ENCODE data around the gene FES. TPM values are rescaled to one million over a fixed set of nuclear protein-coding genes. Genes with fewer than 3 reads are reported as not detected.

The FES gene
- polyA plus RNA-seq, 1 experiment = 5.5 TPM

GRCh38 chr15:90875549-90875981, 8.7 kb upstream of the FES start:
- ChIA-PET CTCF (interaction anchor here (1.2 kb wide), 1 partner anchor 10 kb away, joined by 4 read pairs; no protein-coding TSS in a partner anchor), POLR2A (no interaction called here)
- Histone ChIP-seq H3K9me3 (ENCODE audit: control insufficient read depth, insufficient read depth, low read length) (no peaks in the 10 kb centered on the region; the same call in 1 of the 2 replicates), H3K27me3 (ENCODE audit: control insufficient read depth, insufficient read depth, low read length) (no peaks in the 10 kb centered on the region), H3K27ac (ENCODE audit: low read depth, low read length) (no peak overlapping the region), H3K4me3 (ENCODE audit: low read depth, low read length) (no peak overlapping the region)
- TF ChIP-seq, protein P1, sequence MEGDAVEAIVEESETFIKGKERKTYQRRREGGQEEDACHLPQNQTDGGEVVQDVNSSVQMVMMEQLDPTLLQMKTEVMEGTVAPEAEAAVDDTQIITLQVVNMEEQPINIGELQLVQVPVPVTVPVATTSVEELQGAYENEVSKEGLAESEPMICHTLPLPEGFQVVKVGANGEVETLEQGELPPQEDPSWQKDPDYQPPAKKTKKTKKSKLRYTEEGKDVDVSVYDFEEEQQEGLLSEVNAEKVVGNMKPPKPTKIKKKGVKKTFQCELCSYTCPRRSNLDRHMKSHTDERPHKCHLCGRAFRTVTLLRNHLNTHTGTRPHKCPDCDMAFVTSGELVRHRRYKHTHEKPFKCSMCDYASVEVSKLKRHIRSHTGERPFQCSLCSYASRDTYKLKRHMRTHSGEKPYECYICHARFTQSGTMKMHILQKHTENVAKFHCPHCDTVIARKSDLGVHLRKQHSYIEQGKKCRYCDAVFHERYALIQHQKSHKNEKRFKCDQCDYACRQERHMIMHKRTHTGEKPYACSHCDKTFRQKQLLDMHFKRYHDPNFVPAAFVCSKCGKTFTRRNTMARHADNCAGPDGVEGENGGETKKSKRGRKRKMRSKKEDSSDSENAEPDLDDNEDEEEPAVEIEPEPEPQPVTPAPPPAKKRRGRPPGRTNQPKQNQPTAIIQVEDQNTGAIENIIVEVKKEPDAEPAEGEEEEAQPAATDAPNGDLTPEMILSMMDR (IDR thresholded peaks at IDR 0.05; ENCODE audit: low read depth, low read length) = no peak
- DNase-seq (ENCODE audit: low read depth, low spot score) = no peak

DNA sequence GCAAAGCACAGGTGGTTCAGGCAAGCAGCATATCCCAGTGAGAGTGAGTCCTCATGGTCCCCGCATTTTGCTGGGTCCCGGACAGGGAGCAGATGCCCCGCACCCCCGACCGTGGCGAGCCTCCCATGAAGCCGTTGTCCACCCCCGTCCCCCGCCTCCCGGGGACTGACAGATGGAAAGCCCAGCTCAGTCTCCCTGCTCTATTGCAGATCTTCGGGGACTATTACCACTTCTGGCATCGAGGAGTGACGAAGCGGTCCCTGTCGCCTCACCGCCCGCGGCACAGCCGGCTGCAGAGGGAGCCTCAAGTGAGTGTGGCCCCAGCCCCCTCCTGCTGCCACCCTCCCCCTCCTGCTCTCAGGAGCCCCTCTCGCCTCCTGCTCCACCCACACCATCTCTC, 8.3 kb upstream of the FES start:
- no peak for DNase-seq (ENCODE audit: low read depth, low spot score)
- no peaks in the 10 kb centered on the region for H3K27me3 ChIP-seq (ENCODE audit: control insufficient read depth, insufficient read depth, low read length)
- TF ChIP-seq, protein P1 (IDR thresholded peaks at IDR 0.05; ENCODE audit: low read depth, low read length) = no peak
- ChIA-PET CTCF (interaction anchor here (1.2 kb wide), 1 partner anchor 10 kb away, joined by 4 read pairs; no protein-coding TSS in a partner anchor), POLR2A (no interaction called here)
- no peak overlapping the region for H3K4me3 ChIP-seq (ENCODE audit: low read depth, low read length)
- H3K9me3 ChIP-seq (ENCODE audit: control insufficient read depth, insufficient read depth, low read length) = no peaks in the 10 kb centered on the region; the same call in 1 of the 2 replicates
- no peak overlapping the region for H3K27ac ChIP-seq (ENCODE audit: low read depth, low read length)

- Histone ChIP-seq H3K4me3 (ENCODE audit: low read depth, low read length) (no peak overlapping the region), H3K27me3 (ENCODE audit: control insufficient read depth, insufficient read depth, low read length) (no peaks in the 10 kb centered on the region), H3K27ac (ENCODE audit: low read depth, low read length) (no peak overlapping the region), H3K9me3 (ENCODE audit: control insufficient read depth, insufficient read depth, low read length) (no peaks in the 10 kb centered on the region; the same call in 1 of the 2 replicates)
- TF ChIP-seq, protein P1 (IDR thresholded peaks at IDR 0.05; ENCODE audit: low read depth, low read length) = no peak
- POLR2A ChIA-PET = no interaction called here
- no peak for DNase-seq (ENCODE audit: low read depth, low spot score)
- CTCF ChIA-PET = interaction anchor here (1.2 kb wide), 1 partner anchor 9 kb away, joined by 4 read pairs; no protein-coding TSS in a partner anchor
Observed at GRCh38 chr15:90876512-90877170, 7.7 kb upstream of the FES start.

- ChIA-PET CTCF (no interaction called here), POLR2A (no interaction called here)
- TF ChIP-seq, protein P1 (IDR thresholded peaks at IDR 0.05; ENCODE audit: low read depth, low read length) = no peak
- Histone ChIP-seq H3K27ac (ENCODE audit: low read depth, low read length) (no peak overlapping the region), H3K27me3 (ENCODE audit: control insufficient read depth, insufficient read depth, low read length) (no peaks in the 10 kb centered on the region), H3K4me3 (ENCODE audit: low read depth, low read length) (no peak overlapping the region), H3K9me3 (ENCODE audit: control insufficient read depth, insufficient read depth, low read length) (no peaks in the 10 kb centered on the region; the same call in 1 of the 2 replicates)
- DNase-seq (ENCODE audit: low read depth, low spot score) = no peak
Observed at GRCh38 chr15:90877315-90877714, 7.0 kb upstream of the FES start.

DNA sequence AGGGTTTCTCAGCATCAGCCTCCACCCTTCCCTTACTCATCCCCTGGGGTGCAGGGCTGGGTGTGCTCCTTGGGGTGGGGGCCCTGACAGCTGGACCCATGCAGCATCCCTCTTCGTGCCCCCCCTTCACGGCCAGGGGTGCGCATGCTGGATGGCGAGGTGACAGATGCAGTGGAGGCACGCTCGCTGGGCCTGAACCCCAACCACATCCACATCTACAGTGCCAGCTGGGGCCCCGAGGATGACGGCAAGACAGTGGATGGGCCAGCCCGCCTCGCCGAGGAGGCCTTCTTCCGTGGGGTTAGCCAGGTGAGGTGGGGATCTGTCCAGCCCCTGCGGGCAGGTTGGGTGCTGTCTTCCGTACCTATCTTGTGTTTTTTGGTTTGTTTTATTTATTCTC, 6.3 kb upstream of the FES start:
- POLR2A ChIA-PET = no interaction called here
- H3K27me3 ChIP-seq (ENCODE audit: control insufficient read depth, insufficient read depth, low read length) = no peaks in the 10 kb centered on the region
- CTCF ChIA-PET = no interaction called here
- TF ChIP-seq, protein P1 (IDR thresholded peaks at IDR 0.05; ENCODE audit: low read depth, low read length) = no peak
- no peak for DNase-seq (ENCODE audit: low read depth, low spot score)
- H3K4me3 ChIP-seq (ENCODE audit: low read depth, low read length) = no peak overlapping the region
- no peak overlapping the region for H3K27ac ChIP-seq (ENCODE audit: low read depth, low read length)
- H3K9me3 ChIP-seq (ENCODE audit: control insufficient read depth, insufficient read depth, low read length) = no peaks in the 10 kb centered on the region; the same call in 1 of the 2 replicates

Measured in AG04450 (cell line).